ENCODE results near the gene CD82. TPM values are rescaled to one million over a fixed set of nuclear protein-coding genes. Genes with fewer than 3 reads are reported as not detected.

CD82 gene
- total and polyA plus RNA-seq, 2 of the 8 experiments (the other 6 are each of a cell fraction or from before 2014, with no cell fraction given), result 7.9 to 10.3 TPM

DNA sequence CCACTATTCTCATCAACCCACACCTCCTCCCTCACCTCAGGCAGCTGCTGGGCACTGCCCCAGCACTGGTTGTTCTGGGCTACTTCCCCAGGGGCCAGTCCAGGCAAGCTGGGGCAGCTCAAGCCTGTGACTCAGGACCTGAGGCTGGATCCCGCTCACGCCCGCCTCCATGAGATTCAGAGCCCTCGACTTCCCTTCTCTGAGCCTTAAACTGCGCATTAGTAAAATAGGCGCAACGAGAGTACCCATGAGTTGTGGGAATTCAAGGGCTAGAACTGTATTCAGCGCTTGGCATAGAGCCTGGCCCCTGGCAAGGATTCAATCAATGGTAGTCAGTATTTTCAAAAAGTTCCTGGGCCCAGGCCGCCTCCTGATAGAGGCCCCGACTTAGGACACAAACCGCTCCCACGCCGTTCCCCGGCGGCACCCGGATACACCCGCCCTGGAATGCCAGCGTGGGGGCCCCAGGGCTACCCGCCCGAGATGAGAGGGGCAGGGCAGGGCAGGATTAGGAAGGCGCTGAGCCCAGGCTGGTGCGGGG lies 723 bp upstream of the CD82 start:
- no peak overlapping the region for H3K14ac ChIP-seq (ENCODE audit: insufficient read length)
- peak overlapping the region; percentile 93 for H2BK120ac ChIP-seq (replicated peaks; ENCODE audit: low read depth, low read length)
- H3K79me1 ChIP-seq (ENCODE audit: low read depth, low read length), result no peaks in the 10 kb centered on the region
- no peak overlapping the region for H3K23ac ChIP-seq (ENCODE audit: insufficient read length)
- H3K36me3 ChIP-seq (ENCODE audit: control insufficient read depth in 2 of 4, insufficient read depth in 4 of 4, low read length in 3 of 4), result no peaks in the 10 kb centered on the region
- FAIRE-seq (no peak), DNase-seq (ENCODE audit: low read depth in 1 of 2, low spot score in 2 of 2) (no peak)
- H4K91ac ChIP-seq (replicated peaks; ENCODE audit: insufficient read length, low read length), result peak overlapping the region; percentile 94
- H2BK12ac ChIP-seq (ENCODE audit: low read depth, low read length), result peak overlapping the region; percentile 89; the same call in 1 of the 2 replicates
- POLR2A ChIA-PET (ENCODE audit: partially characterized antibody), result interaction anchor here (1.7 to 2.0 kb wide), 2 partner anchors 9 to 364 kb away, joined by 3 to 4 read pairs; no protein-coding TSS in a partner anchor
- no peak overlapping the region for H3K27ac ChIP-seq (ENCODE audit: low read depth, low read length)
- 17% methylated on average over 22 of the region's 22 CpGs; no CpG with 5 or more reads in 1 of the 2 experiments for WGBS, 2 experiments (ENCODE audit: extremely low coverage in 1 of 2, insufficient coverage in 1 of 2, insufficient read length in 1 of 2, insufficient replicate concordance in 2 of 2, low coverage in 1 of 2, low lambda C conversion rate in 2 of 2, missing lambda C conversion rate in 1 of 2)
- H3K4me2 ChIP-seq (ENCODE audit: insufficient read depth in 1 of 2, low read depth in 2 of 2, low read length in 2 of 2), result peak overlapping the region; percentile 68 to 91
- H2BK20ac ChIP-seq (ENCODE audit: low read length), result 0 out of 2 replicates have a peak overlapping the region, but pooled peaks have one; percentile 88
- H2AK5ac ChIP-seq (ENCODE audit: low read depth, low read length), result no peak overlapping the region
- H3K27me3 ChIP-seq (replicated peaks in 1 of 4; ENCODE audit: control insufficient read depth in 3 of 4, extremely low read depth in 1 of 4, insufficient read depth in 3 of 4, low read length in 3 of 4), result peaks cover 0 to 15% (median 7%) of the 10 kb centered on the region in 4 experiments; a peak in 5 of 7 replicates
- H3K4ac ChIP-seq (replicated peaks; ENCODE audit: insufficient read length, low read depth, low read length), result peak overlapping the region; percentile 75
- H3K4me1 ChIP-seq (replicated peaks in 1 of 4; ENCODE audit: control insufficient read depth in 3 of 4, insufficient read depth in 4 of 4, low read length in 3 of 4), result peaks cover 5 to 22% (median 9%) of the 10 kb centered on the region in 4 experiments
- H2AFZ ChIP-seq (ENCODE audit: low read length), result peak overlapping the region; percentile 19; the same call in 1 of the 2 replicates
- H2BK15ac ChIP-seq (ENCODE audit: low read length), result peak overlapping the region; percentile 25; the same call in 1 of the 2 replicates
- peak overlapping the region; percentile 39; the same call in 1 of the 2 replicates for H3K18ac ChIP-seq (ENCODE audit: extremely low read depth, low read length)
- H3K56ac ChIP-seq (replicated peaks; ENCODE audit: insufficient read length, low read depth, low read length), result peak overlapping the region; percentile 35
- peak overlapping the region; percentile 87 for H4K8ac ChIP-seq (ENCODE audit: extremely low read depth, insufficient read depth, low read length)
- H4K20me1 ChIP-seq (replicated peaks in 1 of 2; ENCODE audit: control insufficient read depth in 1 of 2, insufficient read depth in 2 of 2, low read length in 2 of 2), result peaks cover 0 to 2% of the 10 kb centered on the region in 2 experiments
- peak overlapping the region; percentile 28 for H4K5ac ChIP-seq (ENCODE audit: insufficient read length, low read depth, low read length)
- H3K23me2 ChIP-seq (ENCODE audit: low read depth, low read length), result peaks cover 9% of the 10 kb centered on the region
- H3K9me3 ChIP-seq (ENCODE audit: insufficient read depth in 2 of 2, low read depth in 1 of 2, low read length in 1 of 2), result no peaks in the 10 kb centered on the region
- CTCF ChIA-PET (ENCODE audit: partially characterized antibody), result interaction anchor here (0.8 to 14.7 kb wide), 11 partner anchors 8 to 669 kb away, joined by 3 to 182 read pairs (median 6); no protein-coding TSS in a partner anchor
- peak overlapping the region in 3 of 4 experiments; percentile 30 to 60 (median 38); a peak in 6 of 8 replicates for H3K4me3 ChIP-seq (ENCODE audit: extremely low read depth in 1 of 4, insufficient read depth in 2 of 4, low read depth in 3 of 4, low read length in 4 of 4)
- peak overlapping the region in 1 of 4 experiments; percentile 20; a peak in 2 of 7 replicates for H3K9ac ChIP-seq (replicated peaks in 1 of 4; ENCODE audit: extremely low read depth in 1 of 4, low read depth in 3 of 4, low read length in 3 of 4)
- 0 out of 2 replicates have a peak overlapping the region, but pooled peaks have one; percentile 19 for H2BK5ac ChIP-seq (ENCODE audit: low read depth, low read length)
- no peaks in the 10 kb centered on the region for H3K79me2 ChIP-seq (ENCODE audit: control insufficient read depth in 1 of 2, insufficient read depth in 2 of 2, low read length in 2 of 2)
- no peak for TF ChIP-seq KDM4A (IDR thresholded peaks at IDR 0.05; ENCODE audit: low read depth, low read length, severe bottlenecking)
